ENCODE results near the gene UCHL3. TPM values are rescaled to one million over a fixed set of nuclear protein-coding genes. Genes with fewer than 3 reads are reported as not detected.

Gene UCHL3
- polyA plus RNA-seq, 1 donor (not counting 4 experiments of a cell fraction or from before 2014, with no cell fraction given) = 134 TPM

- TF ChIP-seq CTCF (optimal IDR thresholded peaks at IDR 0.05 in 1 of 3, IDR thresholded peaks at IDR 0.05 in 1 of 3, conservative IDR thresholded peaks at IDR 0.05 in 1 of 3; ENCODE audit: extremely low read depth in 1 of 3, insufficient read depth in 2 of 3, low read length in 3 of 3) = no peak
- TF ChIP-seq EZH2 (IDR thresholded peaks at IDR 0.05; ENCODE audit: low read length) = no peak
- H2AFZ ChIP-seq (ENCODE audit: control insufficient read depth, low read length) = no peak overlapping the region
- H3K9ac ChIP-seq (ENCODE audit: control insufficient read depth, extremely low read depth, insufficient read depth, low read length) = no peak overlapping the region
- no peaks in the 10 kb centered on the region for H3K27me3 ChIP-seq (ENCODE audit: control insufficient read depth, extremely low read depth, insufficient read depth, low read length)
- no peak overlapping the region for H3K27ac ChIP-seq (ENCODE audit: control insufficient read depth, insufficient read depth, low read length)
- H3K9me1 ChIP-seq (ENCODE audit: control insufficient read depth, extremely low read depth, insufficient read depth, low read length) = no peaks in the 10 kb centered on the region
- H3K4me2 ChIP-seq (ENCODE audit: control insufficient read depth, extremely low read depth, insufficient read depth, low read depth, low read length) = no peak overlapping the region
- no peak overlapping the region for H3K4me3 ChIP-seq (ENCODE audit: control insufficient read depth in 2 of 3, extremely low read depth in 1 of 3, insufficient read depth in 2 of 3, low read depth in 1 of 3, low read length in 3 of 3)
- H3K4me1 ChIP-seq (ENCODE audit: control insufficient read depth, extremely low read depth, insufficient read depth, low read length) = no peaks in the 10 kb centered on the region
- H4K20me1 ChIP-seq (ENCODE audit: control insufficient read depth, extremely low read depth, insufficient read depth, low read length) = no peaks in the 10 kb centered on the region
- H3K9me3 ChIP-seq (ENCODE audit: control insufficient read depth, low read depth, low read length) = no peaks in the 10 kb centered on the region
- dilution Hi-C loops (cut with MboI; ENCODE audit: extremely low pct_ligation_motif_present, low sequenced_read_pairs) = no loop called here
- H3K36me3 ChIP-seq (ENCODE audit: control insufficient read depth in 2 of 2, extremely low read depth in 1 of 2, insufficient read depth in 2 of 2, low read length in 2 of 2) = no peaks in the 10 kb centered on the region
- FAIRE-seq (no peak), DNase-seq (ENCODE audit: low read depth, low spot score) (no peak)
- no peaks in the 10 kb centered on the region for H3K79me2 ChIP-seq (ENCODE audit: control insufficient read depth, insufficient read depth, low read length)
Observed at GRCh38 chr13:75506018-75506417, 43.6 kb upstream of the UCHL3 start.

GRCh38 chr13:75507027-75508001 lies 42.3 kb upstream of the UCHL3 start:
- Histone ChIP-seq H3K9ac (ENCODE audit: control insufficient read depth, extremely low read depth, insufficient read depth, low read length) (no peak overlapping the region), H3K27me3 (ENCODE audit: control insufficient read depth, extremely low read depth, insufficient read depth, low read length) (no peaks in the 10 kb centered on the region), H3K4me1 (ENCODE audit: control insufficient read depth, extremely low read depth, insufficient read depth, low read length) (no peaks in the 10 kb centered on the region), H3K9me3 (ENCODE audit: control insufficient read depth, low read depth, low read length) (no peaks in the 10 kb centered on the region), H3K9me1 (ENCODE audit: control insufficient read depth, extremely low read depth, insufficient read depth, low read length) (no peaks in the 10 kb centered on the region), H3K36me3 (ENCODE audit: control insufficient read depth in 2 of 2, extremely low read depth in 1 of 2, insufficient read depth in 2 of 2, low read length in 2 of 2) (no peaks in the 10 kb centered on the region), H2AFZ (ENCODE audit: control insufficient read depth, low read length) (peak overlapping the region; percentile 15), H3K4me3 (ENCODE audit: control insufficient read depth in 2 of 3, extremely low read depth in 1 of 3, insufficient read depth in 2 of 3, low read depth in 1 of 3, low read length in 3 of 3) (no peak overlapping the region), H4K20me1 (ENCODE audit: control insufficient read depth, extremely low read depth, insufficient read depth, low read length) (no peaks in the 10 kb centered on the region), H3K4me2 (ENCODE audit: control insufficient read depth, extremely low read depth, insufficient read depth, low read depth, low read length) (no peak overlapping the region), H3K27ac (ENCODE audit: control insufficient read depth, insufficient read depth, low read length) (no peak overlapping the region), H3K79me2 (ENCODE audit: control insufficient read depth, insufficient read depth, low read length) (no peaks in the 10 kb centered on the region)
- dilution Hi-C loops (cut with MboI; ENCODE audit: extremely low pct_ligation_motif_present, low sequenced_read_pairs) = no loop called here
- FAIRE-seq (no peak), DNase-seq (ENCODE audit: low read depth, low spot score) (no peak)
- TF ChIP-seq EZH2 (IDR thresholded peaks at IDR 0.05; ENCODE audit: low read length) = no peak
- TF ChIP-seq CTCF (optimal IDR thresholded peaks at IDR 0.05 in 1 of 3, IDR thresholded peaks at IDR 0.05 in 1 of 3, conservative IDR thresholded peaks at IDR 0.05 in 1 of 3; ENCODE audit: extremely low read depth in 1 of 3, insufficient read depth in 2 of 3, low read length in 3 of 3) = no peak

Data from keratinocyte (primary cell).